GM21619 (cell line): ENCODE results near the gene DCC.

Experiments
- ATAC-seq: cut with Tn5 transposase; IDR thresholded peaks from one replicate; pipeline ENCODE4 v1.9.1; 2021; ENCODE audit not compliant: unreplicated experiment

The DCC gene

DNA sequence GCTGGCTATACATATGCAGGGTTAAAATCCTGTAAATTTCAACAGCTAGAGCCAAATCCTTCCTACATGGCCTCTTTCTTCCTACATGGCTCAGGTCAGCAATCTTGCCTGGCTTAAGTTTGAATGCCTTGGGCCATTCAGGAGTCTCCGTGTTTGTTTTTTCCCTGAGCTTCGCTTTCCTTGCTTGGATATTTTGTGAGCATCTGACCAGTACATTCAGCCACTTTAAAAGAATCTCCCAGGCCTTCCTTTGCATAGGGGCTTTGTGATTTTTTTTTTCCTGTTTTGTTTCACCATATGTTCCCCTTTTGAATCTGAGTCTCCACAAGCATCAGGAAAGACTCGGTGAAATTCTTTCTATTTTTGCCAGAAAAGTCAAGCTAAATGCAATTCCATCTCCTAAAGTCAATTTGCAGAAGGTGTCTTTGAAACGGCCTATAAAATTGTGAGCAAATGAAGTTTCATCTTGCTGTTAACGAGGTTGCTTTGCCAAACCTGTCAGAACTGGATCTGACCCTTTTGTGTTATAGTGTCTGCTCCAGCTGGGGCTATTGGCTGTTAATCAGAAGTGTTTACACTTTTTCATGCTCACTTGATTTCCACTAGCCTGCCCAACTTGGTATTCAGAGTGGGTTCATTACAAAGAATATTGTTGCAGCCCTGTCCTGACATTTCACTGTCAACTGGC lies 256.9 kb downstream of the DCC start:
- no peak for ATAC-seq

- no peak for ATAC-seq
Observed at GRCh38 chr18:52598921-52599320, 258.9 kb downstream of the DCC start.

GRCh38 chr18:52602820-52603219 lies 262.8 kb downstream of the DCC start:
- ATAC-seq: no peak

GRCh38 chr18:52605345-52605744 lies 265.3 kb downstream of the DCC start:
- no peak for ATAC-seq

DNA sequence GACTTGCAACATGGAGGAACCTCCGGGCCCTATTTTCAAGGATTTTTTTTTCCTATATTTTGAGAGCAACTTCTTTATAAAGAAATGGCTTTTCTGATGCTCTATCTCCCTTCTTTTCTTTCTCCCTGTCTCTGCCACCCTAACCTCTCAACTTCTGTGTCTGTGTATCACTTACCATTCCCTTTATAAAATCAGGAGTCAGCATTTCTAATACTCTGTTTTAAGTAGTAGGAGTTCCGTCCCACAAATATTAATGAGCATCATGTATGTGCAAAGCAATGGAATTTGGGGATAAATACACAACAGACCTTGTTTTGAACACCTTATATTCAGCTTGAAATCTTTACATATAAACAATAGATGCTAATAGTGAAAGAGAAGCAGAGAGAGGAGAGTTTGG lies 268.0 kb downstream of the DCC start:
- ATAC-seq: no peak

DNA sequence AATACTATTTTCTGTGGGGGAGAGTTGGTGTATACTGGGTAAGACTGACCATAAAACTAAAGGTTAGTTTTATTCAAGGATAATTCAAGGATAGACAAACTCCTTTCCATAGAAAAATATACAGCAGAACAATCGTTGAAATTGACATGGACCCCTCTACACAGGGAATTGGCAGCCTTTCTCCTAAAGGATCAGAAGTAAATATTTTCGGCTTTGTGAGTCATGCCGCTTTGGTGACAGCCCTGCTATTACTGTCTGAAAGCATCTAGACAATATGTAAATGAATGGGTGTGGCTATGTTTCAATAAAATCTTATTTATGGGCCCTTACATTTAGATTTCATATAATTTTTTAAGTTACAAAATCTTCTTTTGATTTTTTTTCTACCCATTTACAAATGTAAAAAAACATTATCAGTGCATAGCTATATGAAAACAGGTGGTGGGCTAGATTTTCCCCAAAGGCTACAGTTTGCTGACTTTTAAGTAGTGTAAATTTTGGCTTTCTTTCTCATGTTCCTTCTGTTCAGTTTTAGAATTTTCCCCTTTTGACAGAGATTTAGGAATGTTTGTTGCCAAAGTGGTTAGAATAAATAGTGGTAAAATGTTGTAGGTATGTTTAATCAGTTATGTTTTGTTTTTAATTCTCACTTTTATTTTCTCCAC lies 270.6 kb downstream of the DCC start:
- no peak for ATAC-seq

DNA sequence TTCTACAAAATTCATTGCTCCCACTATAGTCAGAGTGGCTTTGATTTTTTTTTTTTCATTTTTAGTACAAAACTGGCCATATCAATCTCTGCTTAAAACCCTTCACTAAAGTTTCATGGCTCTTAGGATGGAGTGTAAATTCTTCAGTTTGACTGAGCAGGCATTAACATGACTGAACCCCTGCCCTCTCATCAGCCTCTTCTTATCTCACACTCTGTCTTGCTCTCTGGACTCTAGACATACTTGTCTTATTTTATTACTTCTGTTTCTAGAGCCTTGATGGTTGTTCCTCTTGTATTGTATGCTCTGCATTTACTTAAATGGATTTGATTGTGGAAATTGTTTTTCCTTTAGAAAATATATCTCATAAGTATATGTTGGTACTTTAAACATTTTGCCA lies 272.4 kb downstream of the DCC start:
- ATAC-seq: no peak

DNA sequence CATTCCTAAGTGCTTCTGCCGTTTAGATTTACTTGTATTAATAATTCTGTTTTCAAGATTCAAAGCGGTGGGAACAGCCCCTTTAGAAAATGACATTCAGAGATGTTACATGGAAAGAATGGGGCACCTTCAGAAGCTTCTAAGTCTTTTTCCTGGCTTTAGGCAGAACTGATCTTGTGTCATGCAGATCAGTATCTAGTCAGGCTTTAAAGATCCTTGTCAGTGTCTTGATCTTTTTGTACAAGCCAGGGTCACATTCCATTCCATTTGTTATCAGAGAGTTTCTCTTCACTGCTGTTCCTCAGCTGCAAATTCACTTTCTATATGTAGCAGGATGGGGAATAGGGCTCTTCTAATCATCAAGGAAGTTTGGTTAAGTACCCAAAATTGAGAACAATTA lies 275.3 kb downstream of the DCC start:
- ATAC-seq: no peak

DNA sequence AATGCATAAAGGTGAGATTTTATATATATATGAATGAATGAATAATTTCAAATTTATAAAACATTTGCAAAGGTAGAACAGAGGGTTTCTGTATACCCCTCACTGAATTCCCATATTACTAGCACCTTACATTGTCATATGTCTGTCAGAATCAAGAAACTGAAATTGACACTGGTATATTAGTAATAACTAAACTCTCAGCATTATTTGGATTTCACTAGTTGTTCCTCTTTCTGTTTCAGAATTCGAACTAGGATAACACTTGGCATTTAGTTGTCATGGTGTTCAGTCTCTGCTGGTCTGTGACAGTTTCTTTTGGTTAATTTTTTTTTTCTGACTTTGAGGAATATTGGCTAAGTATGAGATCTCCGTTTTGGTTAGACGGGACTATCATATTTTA lies 275.9 kb downstream of the DCC start:
- ATAC-seq: peak; percentile 80

DNA sequence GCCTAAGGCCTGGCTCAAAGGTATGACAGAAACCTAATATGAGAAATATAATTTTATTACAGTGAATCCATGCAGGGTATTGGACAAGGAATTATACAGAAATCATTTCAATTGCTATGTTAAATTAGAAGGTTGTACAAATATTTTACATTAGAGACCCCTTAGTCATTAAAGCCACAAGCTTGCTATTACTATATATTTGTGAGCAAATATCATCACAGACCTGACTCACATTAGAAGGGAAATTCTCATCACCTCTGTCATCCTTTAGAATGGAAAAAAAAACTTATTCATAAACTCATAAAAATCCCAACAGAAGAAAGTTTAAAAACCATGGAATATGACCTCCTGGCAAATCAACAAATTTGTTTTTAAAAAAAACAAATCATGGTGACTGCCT lies 277.9 kb downstream of the DCC start:
- ATAC-seq: no peak

GRCh38 chr18:52620926-52621439 lies 281.0 kb downstream of the DCC start:
- ATAC-seq: no peak

- ATAC-seq: no peak
Observed at GRCh38 chr18:52624702-52625101, 284.7 kb downstream of the DCC start.

- no peak for ATAC-seq
Observed at GRCh38 chr18:52636536-52636935, 296.5 kb downstream of the DCC start.

GRCh38 chr18:52648201-52648600 lies 308.2 kb downstream of the DCC start:
- ATAC-seq: no peak

GRCh38 chr18:52652391-52652790 lies 312.4 kb downstream of the DCC start:
- no peak for ATAC-seq

- ATAC-seq: no peak
Observed at GRCh38 chr18:52657043-52657805, 317.2 kb downstream of the DCC start.

GRCh38 chr18:52667463-52668065 lies 327.6 kb downstream of the DCC start:
- no peak for ATAC-seq

GRCh38 chr18:52670896-52671295 lies 330.9 kb downstream of the DCC start:
- ATAC-seq: no peak

- ATAC-seq: no peak
Observed at GRCh38 chr18:52678034-52678433, 338.0 kb downstream of the DCC start.

- no peak for ATAC-seq
Observed at GRCh38 chr18:52678551-52678950, 338.6 kb downstream of the DCC start.

GRCh38 chr18:52679354-52679753 lies 339.4 kb downstream of the DCC start:
- no peak for ATAC-seq

- no peak for ATAC-seq
Observed at GRCh38 chr18:52682260-52682659, 342.3 kb downstream of the DCC start.
